Subcutaneous adipose tissue (tissue), 4 donors: Measurements from ENCODE around the gene PLXNA2. TPM values are rescaled to one million over a fixed set of nuclear protein-coding genes. Genes with fewer than 3 reads are reported as not detected.

ENCODE experiments used
- CTCF ChIP-seq: fragments of 450-650 bp; IDR thresholded peaks from one replicate; pipeline ENCODE4 v1.5.1; 2016; ENCODE audit warnings: low read depth, mild to moderate bottlenecking, control low read depth, antibody characterized with exemption, moderate library complexity
- total RNA-seq, 4 donors: library from RNA; depleted of rRNA; stranded (reverse); fragments of >200 nt; gene quantifications; one replicate each; pipeline ENCODE4 v1.1.0, GENCODE V29; 2016

PLXNA2 gene
- total RNA-seq, 4 donors from 2014 or later = 6.8 to 37.5 (median 14.3) TPM

- no peak for TF ChIP-seq CTCF
Measured at GRCh38 chr1:208157769-208158168, 86.4 kb downstream of the PLXNA2 start.

- TF ChIP-seq CTCF = no peak
Measured at GRCh38 chr1:208156741-208157140, 87.4 kb downstream of the PLXNA2 start.

GRCh38 chr1:208156310-208156709 lies 87.9 kb downstream of the PLXNA2 start:
- no peak for TF ChIP-seq CTCF

- TF ChIP-seq CTCF = no peak
Measured at GRCh38 chr1:208154679-208155642, 89.2 kb downstream of the PLXNA2 start.

DNA sequence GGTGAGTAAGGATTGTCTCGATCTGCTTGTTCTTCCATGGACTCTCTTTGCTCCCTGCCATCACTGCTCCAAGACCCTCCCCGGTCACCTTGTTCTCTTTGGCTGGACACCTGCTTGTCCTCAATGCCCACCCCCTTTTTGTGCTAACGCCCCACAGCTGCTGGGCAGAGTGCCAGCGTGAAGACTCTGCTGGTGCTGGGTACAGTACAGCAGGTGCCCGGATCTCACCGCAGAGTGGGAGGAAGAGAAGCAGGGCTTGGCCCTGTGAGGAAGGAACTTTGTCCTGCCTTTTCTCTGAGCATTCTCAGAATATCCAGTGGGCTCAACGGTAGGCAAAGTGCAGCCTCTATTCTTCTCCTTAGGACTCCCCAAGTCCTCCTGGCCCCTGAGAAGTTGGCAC lies 90.1 kb downstream of the PLXNA2 start:
- no peak for TF ChIP-seq CTCF

- no peak for TF ChIP-seq CTCF
Measured at GRCh38 chr1:208153386-208153785, 90.8 kb downstream of the PLXNA2 start.

- TF ChIP-seq CTCF = no peak
Measured at GRCh38 chr1:208151728-208152598, 92.2 kb downstream of the PLXNA2 start.
